ENCODE results near the gene MPL.

- TF ChIP-seq ZFP30 (CRISPR knock-in tag; IDR thresholded peaks at IDR 0.05) (no peak), ZNF8 (CRISPR knock-in tag; IDR thresholded peaks at IDR 0.05) (no peak), ZFP3 (CRISPR knock-in tag; IDR thresholded peaks at IDR 0.05) (no peak), BACH2 (CRISPR knock-in tag; IDR thresholded peaks at IDR 0.05; ENCODE audit: borderline replicate concordance) (no peak), SNAI2 (CRISPR knock-in tag; IDR thresholded peaks at IDR 0.05) (no peak)
- TF ChIP-seq, protein P1, sequence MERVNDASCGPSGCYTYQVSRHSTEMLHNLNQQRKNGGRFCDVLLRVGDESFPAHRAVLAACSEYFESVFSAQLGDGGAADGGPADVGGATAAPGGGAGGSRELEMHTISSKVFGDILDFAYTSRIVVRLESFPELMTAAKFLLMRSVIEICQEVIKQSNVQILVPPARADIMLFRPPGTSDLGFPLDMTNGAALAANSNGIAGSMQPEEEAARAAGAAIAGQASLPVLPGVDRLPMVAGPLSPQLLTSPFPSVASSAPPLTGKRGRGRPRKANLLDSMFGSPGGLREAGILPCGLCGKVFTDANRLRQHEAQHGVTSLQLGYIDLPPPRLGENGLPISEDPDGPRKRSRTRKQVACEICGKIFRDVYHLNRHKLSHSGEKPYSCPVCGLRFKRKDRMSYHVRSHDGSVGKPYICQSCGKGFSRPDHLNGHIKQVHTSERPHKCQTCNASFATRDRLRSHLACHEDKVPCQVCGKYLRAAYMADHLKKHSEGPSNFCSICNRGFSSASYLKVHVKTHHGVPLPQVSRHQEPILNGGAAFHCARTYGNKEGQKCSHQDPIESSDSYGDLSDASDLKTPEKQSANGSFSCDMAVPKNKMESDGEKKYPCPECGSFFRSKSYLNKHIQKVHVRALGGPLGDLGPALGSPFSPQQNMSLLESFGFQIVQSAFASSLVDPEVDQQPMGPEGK (CRISPR knock-in tag; IDR thresholded peaks at IDR 0.05; ENCODE audit: borderline replicate concordance), result no peak
Observed at GRCh38 chr1:43357251-43357650, 19.6 kb downstream of the MPL start.

Data from SK-N-SH treated with all-trans-retinoic acid at 6 μM for 48 hours (cell line).